ENCODE measurements around the gene PMP22.

Gene PMP22

DNA sequence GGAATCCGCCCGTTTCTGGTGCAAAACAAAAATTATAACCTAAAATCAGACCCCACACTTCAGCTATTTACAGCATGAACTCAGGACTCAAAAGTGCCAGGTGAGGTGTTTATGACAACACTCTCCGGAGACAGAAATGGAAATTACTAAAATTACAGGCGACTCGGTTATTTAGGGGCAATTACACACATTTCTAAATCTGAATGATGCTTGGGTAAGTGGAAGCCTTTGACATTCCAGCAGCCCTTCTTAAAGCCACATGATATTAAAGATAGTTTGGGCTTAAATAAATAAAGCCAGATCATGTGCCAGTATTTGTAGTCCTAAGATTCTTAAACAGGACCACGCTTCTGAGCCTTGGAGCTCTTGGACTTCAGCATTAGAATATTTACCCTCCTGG, 36.7 kb upstream of the PMP22 start:
- no peak overlapping the region for H3K27ac ChIP-seq
- TF ChIP-seq, protein P1, sequence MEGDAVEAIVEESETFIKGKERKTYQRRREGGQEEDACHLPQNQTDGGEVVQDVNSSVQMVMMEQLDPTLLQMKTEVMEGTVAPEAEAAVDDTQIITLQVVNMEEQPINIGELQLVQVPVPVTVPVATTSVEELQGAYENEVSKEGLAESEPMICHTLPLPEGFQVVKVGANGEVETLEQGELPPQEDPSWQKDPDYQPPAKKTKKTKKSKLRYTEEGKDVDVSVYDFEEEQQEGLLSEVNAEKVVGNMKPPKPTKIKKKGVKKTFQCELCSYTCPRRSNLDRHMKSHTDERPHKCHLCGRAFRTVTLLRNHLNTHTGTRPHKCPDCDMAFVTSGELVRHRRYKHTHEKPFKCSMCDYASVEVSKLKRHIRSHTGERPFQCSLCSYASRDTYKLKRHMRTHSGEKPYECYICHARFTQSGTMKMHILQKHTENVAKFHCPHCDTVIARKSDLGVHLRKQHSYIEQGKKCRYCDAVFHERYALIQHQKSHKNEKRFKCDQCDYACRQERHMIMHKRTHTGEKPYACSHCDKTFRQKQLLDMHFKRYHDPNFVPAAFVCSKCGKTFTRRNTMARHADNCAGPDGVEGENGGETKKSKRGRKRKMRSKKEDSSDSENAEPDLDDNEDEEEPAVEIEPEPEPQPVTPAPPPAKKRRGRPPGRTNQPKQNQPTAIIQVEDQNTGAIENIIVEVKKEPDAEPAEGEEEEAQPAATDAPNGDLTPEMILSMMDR (conservative IDR thresholded peaks at IDR 0.05): no peak
- no peak for TF ChIP-seq ZFX (IDR thresholded peaks at IDR 0.05)

DNA sequence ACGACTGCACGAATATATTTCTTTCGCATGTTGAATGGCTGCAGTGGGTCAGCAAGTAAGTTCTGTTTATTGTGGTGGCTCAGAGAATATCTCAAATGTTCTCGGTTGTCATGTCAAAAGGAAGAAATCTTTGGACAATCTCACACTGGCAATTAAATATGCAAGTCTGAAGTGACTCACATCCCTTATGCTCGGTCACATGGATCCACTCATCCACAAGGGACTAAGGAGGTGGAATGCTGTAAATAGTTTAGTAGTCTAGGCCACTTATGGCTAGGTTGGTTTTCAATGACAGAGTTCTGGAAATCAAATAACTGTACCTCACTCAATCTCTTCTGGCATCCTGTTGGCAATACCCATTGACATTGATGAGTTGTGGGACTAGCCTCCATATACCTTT, 33.0 kb upstream of the PMP22 start:
- TF ChIP-seq ZFX (IDR thresholded peaks at IDR 0.05): no peak
- TF ChIP-seq, protein P1 (conservative IDR thresholded peaks at IDR 0.05): no peak
- H3K27ac ChIP-seq: no peak overlapping the region

DNA sequence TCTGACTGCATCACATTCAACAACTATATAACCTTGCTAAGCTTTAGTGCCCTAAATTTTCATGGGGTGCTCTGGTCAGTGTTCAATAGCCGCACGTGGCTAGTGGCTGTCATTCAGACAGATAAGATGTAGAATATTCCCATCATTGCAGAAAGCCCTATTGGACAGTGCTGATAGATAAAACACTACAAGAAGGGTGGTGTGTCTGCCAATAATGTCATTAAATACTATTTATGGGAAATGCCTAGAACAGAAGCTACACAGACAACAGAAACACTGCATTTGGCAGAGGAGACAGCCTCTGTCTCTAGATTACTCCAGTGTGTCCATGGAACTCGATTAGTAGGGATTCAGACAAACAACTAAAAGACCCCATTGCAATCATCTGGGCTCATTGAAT, 28.4 kb upstream of the PMP22 start:
- TF ChIP-seq, protein P1 (conservative IDR thresholded peaks at IDR 0.05): no peak
- no peak for TF ChIP-seq ZFX (IDR thresholded peaks at IDR 0.05)
- no peak overlapping the region for H3K27ac ChIP-seq

DNA sequence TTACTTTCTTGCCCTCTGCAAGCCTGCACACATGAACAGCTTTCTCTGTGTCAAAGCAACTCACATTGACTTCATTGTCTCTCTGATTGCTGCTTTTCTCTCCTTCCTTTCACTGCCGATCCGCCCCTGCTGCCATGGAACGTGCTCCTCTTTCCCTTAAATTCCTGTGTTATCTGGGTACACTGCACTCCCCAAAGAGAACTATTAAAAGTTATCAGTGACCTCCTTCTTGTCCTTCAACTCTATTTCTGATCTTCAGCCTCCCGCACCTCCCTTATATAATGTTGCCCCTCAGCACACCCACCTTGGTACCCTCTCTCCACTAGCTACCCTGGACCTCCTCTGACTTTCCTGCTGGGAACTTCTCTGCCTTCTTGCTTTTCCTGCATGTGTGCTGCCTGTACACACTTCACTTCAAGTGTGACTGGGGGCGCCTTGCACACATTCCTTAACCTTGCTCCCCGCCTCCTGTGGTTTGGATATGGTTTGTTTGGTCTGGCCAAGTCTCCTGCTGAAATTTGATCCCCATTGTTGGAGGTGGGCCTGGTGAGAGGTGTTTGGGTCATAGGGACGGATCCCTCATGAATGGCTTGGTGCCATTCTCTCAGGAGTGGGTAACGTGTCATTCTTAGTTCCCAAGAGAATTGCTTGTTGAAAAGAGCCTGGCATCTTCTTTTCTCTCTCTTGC, 26.7 kb upstream of the PMP22 start:
- TF ChIP-seq ZFX (IDR thresholded peaks at IDR 0.05): no peak
- TF ChIP-seq, protein P1 (conservative IDR thresholded peaks at IDR 0.05): no peak
- no peak overlapping the region for H3K27ac ChIP-seq

DNA sequence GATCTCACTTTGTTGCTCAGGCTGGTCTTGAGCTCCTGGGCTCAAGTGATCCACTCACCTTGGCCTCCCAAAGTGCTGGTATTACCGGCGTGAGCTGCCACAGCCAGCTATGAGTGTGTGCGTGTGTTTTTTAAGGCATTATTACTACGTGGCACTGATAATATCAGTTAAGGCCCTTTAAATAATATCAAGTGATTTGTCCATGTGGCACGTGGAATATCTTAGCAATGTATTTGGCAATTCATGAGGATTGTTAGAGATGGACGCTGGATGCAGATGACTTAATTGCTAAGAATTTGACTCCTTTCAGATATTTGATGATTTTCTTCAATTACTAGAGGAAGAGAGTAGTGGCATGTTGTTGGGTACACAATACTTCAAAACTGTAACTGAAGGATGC, 25.5 kb upstream of the PMP22 start:
- TF ChIP-seq, protein P1 (conservative IDR thresholded peaks at IDR 0.05): no peak
- TF ChIP-seq ZFX (IDR thresholded peaks at IDR 0.05): no peak
- no peak overlapping the region for H3K27ac ChIP-seq

DNA sequence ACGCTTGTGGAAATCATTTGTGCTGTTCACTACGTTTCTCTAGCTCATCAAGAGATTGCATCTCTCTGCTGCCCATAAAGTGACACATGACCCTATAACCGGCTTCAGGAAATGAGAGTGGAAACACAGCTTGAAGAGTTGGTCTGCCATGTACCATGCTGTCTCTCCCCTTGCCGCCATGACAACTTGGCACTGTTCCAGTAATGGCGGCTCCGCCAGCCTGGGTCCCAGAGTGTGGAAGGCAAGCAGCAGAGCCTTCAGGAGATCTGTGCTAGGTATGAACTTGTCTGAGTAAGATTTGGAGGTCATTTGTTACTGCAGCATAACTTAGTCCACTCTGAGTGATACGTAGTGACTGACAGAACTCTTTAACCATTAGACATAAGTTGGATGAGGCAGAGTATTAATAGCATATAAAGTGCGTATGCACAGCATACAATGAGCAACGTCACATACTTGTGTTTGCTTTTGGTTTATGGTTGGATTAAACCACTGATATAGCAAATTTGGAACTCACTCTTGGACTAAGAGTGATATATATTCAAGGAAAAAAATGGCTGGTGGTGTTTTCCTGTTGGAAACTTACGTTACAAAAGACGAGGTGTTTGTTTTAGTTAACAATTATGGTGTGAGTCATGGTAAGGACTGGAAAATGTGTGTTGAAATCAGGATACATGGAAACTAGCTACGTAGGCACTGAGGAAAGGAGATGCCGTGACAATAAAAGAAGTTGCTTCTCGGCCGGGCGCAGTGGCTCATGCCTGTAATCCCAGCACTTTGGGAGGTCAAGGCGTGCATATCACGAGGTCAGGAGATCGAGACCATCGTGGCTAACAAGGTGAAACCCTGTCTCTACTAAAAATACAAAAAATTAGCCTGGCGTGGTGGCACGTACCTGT, 24.4 kb upstream of the PMP22 start:
- peak overlapping the region; percentile 29 for H3K27ac ChIP-seq
- TF ChIP-seq, protein P1 (conservative IDR thresholded peaks at IDR 0.05): no peak
- TF ChIP-seq ZFX (IDR thresholded peaks at IDR 0.05): no peak

DNA sequence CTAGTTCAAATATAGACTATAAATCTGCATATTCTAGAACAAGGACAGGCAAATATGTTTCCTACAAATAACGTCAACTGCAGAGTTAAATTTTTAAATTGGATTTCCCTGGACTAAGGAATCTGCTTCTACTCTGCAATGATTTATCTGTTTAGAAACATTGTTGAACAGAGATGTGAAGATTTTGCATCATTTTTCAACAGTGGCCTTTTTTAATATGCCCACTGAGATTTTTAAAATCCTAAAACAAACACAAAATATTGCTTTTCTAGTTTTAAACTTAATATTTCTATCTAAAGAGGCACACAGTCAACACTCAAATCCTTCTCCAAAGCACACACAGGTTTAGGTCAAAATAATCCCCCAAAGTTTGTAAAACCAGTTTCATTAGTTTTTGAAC, 23.7 kb upstream of the PMP22 start:
- TF ChIP-seq ZFX (IDR thresholded peaks at IDR 0.05): no peak
- TF ChIP-seq, protein P1 (conservative IDR thresholded peaks at IDR 0.05): no peak
- no peak overlapping the region for H3K27ac ChIP-seq
